ENCODE results near the gene VARS2.
"Not testable (repeated sequence)": the region's sequence is repeated elsewhere in the genome, so short reads cannot be mapped to it uniquely, and the experiment has no call there.

VARS2 gene

GRCh38 chr6:30903236-30903635 lies 10.8 kb upstream of the VARS2 start:
- TF ChIP-seq ARNTL (CRISPR knock-in tag; IDR thresholded peaks at IDR 0.05; ENCODE audit: borderline replicate concordance, low read depth), result no peak
- TF ChIP-seq ESRRG (CRISPR knock-in tag; IDR thresholded peaks at IDR 0.05), result no peak
- TF ChIP-seq, protein P1, sequence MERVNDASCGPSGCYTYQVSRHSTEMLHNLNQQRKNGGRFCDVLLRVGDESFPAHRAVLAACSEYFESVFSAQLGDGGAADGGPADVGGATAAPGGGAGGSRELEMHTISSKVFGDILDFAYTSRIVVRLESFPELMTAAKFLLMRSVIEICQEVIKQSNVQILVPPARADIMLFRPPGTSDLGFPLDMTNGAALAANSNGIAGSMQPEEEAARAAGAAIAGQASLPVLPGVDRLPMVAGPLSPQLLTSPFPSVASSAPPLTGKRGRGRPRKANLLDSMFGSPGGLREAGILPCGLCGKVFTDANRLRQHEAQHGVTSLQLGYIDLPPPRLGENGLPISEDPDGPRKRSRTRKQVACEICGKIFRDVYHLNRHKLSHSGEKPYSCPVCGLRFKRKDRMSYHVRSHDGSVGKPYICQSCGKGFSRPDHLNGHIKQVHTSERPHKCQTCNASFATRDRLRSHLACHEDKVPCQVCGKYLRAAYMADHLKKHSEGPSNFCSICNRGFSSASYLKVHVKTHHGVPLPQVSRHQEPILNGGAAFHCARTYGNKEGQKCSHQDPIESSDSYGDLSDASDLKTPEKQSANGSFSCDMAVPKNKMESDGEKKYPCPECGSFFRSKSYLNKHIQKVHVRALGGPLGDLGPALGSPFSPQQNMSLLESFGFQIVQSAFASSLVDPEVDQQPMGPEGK (CRISPR knock-in tag; IDR thresholded peaks at IDR 0.05; ENCODE audit: borderline replicate concordance), result no peak
- no peak for TF ChIP-seq TOX (CRISPR knock-in tag; IDR thresholded peaks at IDR 0.05; ENCODE audit: borderline replicate concordance)
- TF ChIP-seq ZFP3 (CRISPR knock-in tag; IDR thresholded peaks at IDR 0.05), result no peak
- TF ChIP-seq RARB (CRISPR knock-in tag; IDR thresholded peaks at IDR 0.05), result no peak
- no peak for TF ChIP-seq ZNF70 (CRISPR knock-in tag; IDR thresholded peaks at IDR 0.05)
- TF ChIP-seq ZC3H10 (CRISPR knock-in tag; IDR thresholded peaks at IDR 0.05), result no peak
- no peak for TF ChIP-seq ISL1 (CRISPR knock-in tag; IDR thresholded peaks at IDR 0.05)
- TF ChIP-seq GLIS3 (CRISPR knock-in tag; IDR thresholded peaks at IDR 0.05), result no peak
- TF ChIP-seq BACH2 (CRISPR knock-in tag; IDR thresholded peaks at IDR 0.05; ENCODE audit: borderline replicate concordance), result no peak
- no peak for TF ChIP-seq ZNF565 (CRISPR knock-in tag; conservative IDR thresholded peaks at IDR 0.05; ENCODE audit: low read depth)
- TF ChIP-seq TCF4 (CRISPR knock-in tag; IDR thresholded peaks at IDR 0.05; ENCODE audit: borderline replicate concordance), result no peak
- TF ChIP-seq ZFP30 (CRISPR knock-in tag; IDR thresholded peaks at IDR 0.05), result no peak
- TF ChIP-seq PPARA (CRISPR knock-in tag; IDR thresholded peaks at IDR 0.05; ENCODE audit: borderline replicate concordance), result no peak
- TF ChIP-seq SNAI2 (CRISPR knock-in tag; IDR thresholded peaks at IDR 0.05), result no peak
- ATAC-seq, result no peak

DNA sequence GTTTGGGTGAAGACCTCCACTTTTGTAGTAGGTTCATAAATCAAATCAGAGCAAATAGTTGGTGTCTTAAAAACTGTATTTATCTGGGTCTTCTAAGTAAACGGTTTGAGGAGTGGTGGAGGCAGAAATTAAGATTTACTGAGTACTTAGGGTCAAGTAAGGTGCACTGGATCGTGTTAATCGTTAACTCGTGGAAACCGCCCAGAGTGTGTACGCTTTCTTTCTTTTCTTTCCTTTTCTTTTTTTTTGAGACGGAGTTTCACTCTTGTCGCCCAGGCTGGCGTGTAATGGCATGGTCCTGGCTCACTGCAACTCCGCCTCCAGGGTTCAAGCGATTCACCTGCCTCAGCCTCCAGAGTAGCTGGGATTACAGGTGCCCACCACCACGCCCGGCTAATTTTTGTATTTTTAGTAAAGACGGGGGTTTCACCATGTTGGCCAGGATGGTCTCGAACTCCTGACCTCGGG lies 6.7 kb upstream of the VARS2 start:
- not testable (repeated sequence) for ATAC-seq

- TF ChIP-seq ZNF70 (CRISPR knock-in tag; IDR thresholded peaks at IDR 0.05), result peak; percentile 63; the same call in 1 of the 2 replicates
- TF ChIP-seq ZNF8 (CRISPR knock-in tag; IDR thresholded peaks at IDR 0.05), result no peak
- no peak for TF ChIP-seq SNAI2 (CRISPR knock-in tag; IDR thresholded peaks at IDR 0.05)
- no peak for TF ChIP-seq ARNTL (CRISPR knock-in tag; IDR thresholded peaks at IDR 0.05; ENCODE audit: borderline replicate concordance, low read depth)
- no peak for TF ChIP-seq ZNF565 (CRISPR knock-in tag; conservative IDR thresholded peaks at IDR 0.05; ENCODE audit: low read depth)
- TF ChIP-seq, protein P1 (CRISPR knock-in tag; IDR thresholded peaks at IDR 0.05; ENCODE audit: borderline replicate concordance), result no peak
- no peak for TF ChIP-seq PPARA (CRISPR knock-in tag; IDR thresholded peaks at IDR 0.05; ENCODE audit: borderline replicate concordance)
- peak; percentile 82 for TF ChIP-seq TSHZ2 (CRISPR knock-in tag; IDR thresholded peaks at IDR 0.05)
- no peak for TF ChIP-seq ZC3H10 (CRISPR knock-in tag; IDR thresholded peaks at IDR 0.05)
- no peak for TF ChIP-seq BACH2 (CRISPR knock-in tag; IDR thresholded peaks at IDR 0.05; ENCODE audit: borderline replicate concordance)
- no peak for TF ChIP-seq OSR1 (CRISPR knock-in tag; IDR thresholded peaks at IDR 0.05)
- no peak for TF ChIP-seq CSRNP3 (CRISPR knock-in tag; IDR thresholded peaks at IDR 0.05)
- TF ChIP-seq RARB (CRISPR knock-in tag; IDR thresholded peaks at IDR 0.05), result peak; percentile 68; the same call in 1 of the 2 replicates
- no peak; the same call in 1 of the 2 replicates for TF ChIP-seq CSDC2 (CRISPR knock-in tag; IDR thresholded peaks at IDR 0.05)
- no peak for TF ChIP-seq TOX (CRISPR knock-in tag; IDR thresholded peaks at IDR 0.05; ENCODE audit: borderline replicate concordance)
- TF ChIP-seq ISL1 (CRISPR knock-in tag; IDR thresholded peaks at IDR 0.05), result no peak
- TF ChIP-seq, protein P2, sequence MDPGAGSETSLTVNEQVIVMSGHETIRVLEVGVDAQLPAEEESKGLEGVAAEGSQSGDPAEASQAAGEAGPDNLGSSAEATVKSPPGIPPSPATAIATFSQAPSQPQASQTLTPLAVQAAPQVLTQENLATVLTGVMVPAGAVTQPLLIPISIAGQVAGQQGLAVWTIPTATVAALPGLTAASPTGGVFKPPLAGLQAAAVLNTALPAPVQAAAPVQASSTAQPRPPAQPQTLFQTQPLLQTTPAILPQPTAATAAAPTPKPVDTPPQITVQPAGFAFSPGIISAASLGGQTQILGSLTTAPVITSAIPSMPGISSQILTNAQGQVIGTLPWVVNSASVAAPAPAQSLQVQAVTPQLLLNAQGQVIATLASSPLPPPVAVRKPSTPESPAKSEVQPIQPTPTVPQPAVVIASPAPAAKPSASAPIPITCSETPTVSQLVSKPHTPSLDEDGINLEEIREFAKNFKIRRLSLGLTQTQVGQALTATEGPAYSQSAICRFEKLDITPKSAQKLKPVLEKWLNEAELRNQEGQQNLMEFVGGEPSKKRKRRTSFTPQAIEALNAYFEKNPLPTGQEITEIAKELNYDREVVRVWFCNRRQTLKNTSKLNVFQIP (CRISPR knock-in tag; IDR thresholded peaks at IDR 0.05; ENCODE audit: borderline replicate concordance, low read depth), result peak; percentile 66; the same call in 1 of the 2 replicates
- peak; percentile 54; the same call in 1 of the 2 replicates for TF ChIP-seq GLIS3 (CRISPR knock-in tag; IDR thresholded peaks at IDR 0.05)
- no peak for TF ChIP-seq ZFP30 (CRISPR knock-in tag; IDR thresholded peaks at IDR 0.05)
- 0 out of 2 replicates have a peak, but pooled peaks have one; percentile 56 for TF ChIP-seq CREB5 (CRISPR knock-in tag; IDR thresholded peaks at IDR 0.05; ENCODE audit: low read depth)
- peak; percentile 37; the same call in 1 of the 2 replicates for TF ChIP-seq TCF4 (CRISPR knock-in tag; IDR thresholded peaks at IDR 0.05; ENCODE audit: borderline replicate concordance)
- no peak for TF ChIP-seq ESRRG (CRISPR knock-in tag; IDR thresholded peaks at IDR 0.05)
- peak; percentile 59; the same call in 1 of the 2 replicates for TF ChIP-seq ZFP3 (CRISPR knock-in tag; IDR thresholded peaks at IDR 0.05)
- ATAC-seq, result peak; percentile 99
Observed at GRCh38 chr6:30907758-30908591, 6.1 kb upstream of the VARS2 start, which contains the start of gene GTF2H4. GTF2H4 (plus strand) TSS chr6:30908207.

Measured in SK-N-SH treated with all-trans-retinoic acid at 6 μM for 48 hours (cell line).